Measurements from ENCODE around the gene TAS2R30.
"Not testable (repeated sequence)": the region's sequence is repeated elsewhere in the genome, so short reads cannot be mapped to it uniquely, and the experiment has no call there.

TAS2R30 gene

GRCh38 chr12:11133816-11134215, 628 bp downstream of the TAS2R30 start:
- no peak for TF ChIP-seq CTCF (IDR thresholded peaks at IDR 0.05; ENCODE audit: insufficient read depth, low read depth, low read length, missing control alignments)
- H3K4me3 ChIP-seq (ENCODE audit: low read depth, low read length) = no peak overlapping the region
- DNase-seq (ENCODE audit: low read depth) = no peak

DNA sequence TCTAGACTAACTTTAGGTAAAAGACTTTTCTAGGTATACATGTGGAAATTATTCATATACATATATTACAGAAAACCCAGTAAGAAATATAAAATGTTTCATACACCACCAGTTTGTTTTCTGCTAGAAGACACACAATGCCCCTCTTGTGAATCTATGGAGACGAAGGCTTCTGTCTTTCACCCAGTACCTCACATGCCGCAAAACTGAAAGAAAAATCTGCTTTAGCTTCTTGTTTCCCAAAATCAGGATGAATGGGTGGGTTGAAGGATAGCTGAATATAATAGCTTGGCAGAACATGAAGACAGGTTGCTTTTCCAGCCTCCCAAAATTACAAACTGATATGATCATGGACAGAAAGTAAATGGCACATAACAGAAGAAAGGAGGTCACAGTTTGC, 1.3 kb downstream of the TAS2R30 start:
- no peak for DNase-seq (ENCODE audit: low read depth)
- TF ChIP-seq CTCF (IDR thresholded peaks at IDR 0.05; ENCODE audit: insufficient read depth, low read depth, low read length, missing control alignments) = no peak
- H3K4me3 ChIP-seq (ENCODE audit: low read depth, low read length) = no peak overlapping the region

- no peak overlapping the region for H3K4me3 ChIP-seq (ENCODE audit: low read depth, low read length)
- TF ChIP-seq CTCF (IDR thresholded peaks at IDR 0.05; ENCODE audit: insufficient read depth, low read depth, low read length, missing control alignments) = no peak
- DNase-seq (ENCODE audit: low read depth) = no peak
Observed at GRCh38 chr12:11130999-11131398, 3.4 kb downstream of the TAS2R30 start.

- no peak for TF ChIP-seq CTCF (IDR thresholded peaks at IDR 0.05; ENCODE audit: insufficient read depth, low read depth, low read length, missing control alignments)
- no peak overlapping the region for H3K4me3 ChIP-seq (ENCODE audit: low read depth, low read length)
- DNase-seq (ENCODE audit: low read depth) = no peak
Observed at GRCh38 chr12:11130382-11130781, 4.1 kb downstream of the TAS2R30 start.

- not testable (repeated sequence) for H3K4me3 ChIP-seq (ENCODE audit: low read depth, low read length); DNase-seq (ENCODE audit: low read depth)
Observed at GRCh38 chr12:11114130-11114529, 20.3 kb downstream of the TAS2R30 start.

DNA sequence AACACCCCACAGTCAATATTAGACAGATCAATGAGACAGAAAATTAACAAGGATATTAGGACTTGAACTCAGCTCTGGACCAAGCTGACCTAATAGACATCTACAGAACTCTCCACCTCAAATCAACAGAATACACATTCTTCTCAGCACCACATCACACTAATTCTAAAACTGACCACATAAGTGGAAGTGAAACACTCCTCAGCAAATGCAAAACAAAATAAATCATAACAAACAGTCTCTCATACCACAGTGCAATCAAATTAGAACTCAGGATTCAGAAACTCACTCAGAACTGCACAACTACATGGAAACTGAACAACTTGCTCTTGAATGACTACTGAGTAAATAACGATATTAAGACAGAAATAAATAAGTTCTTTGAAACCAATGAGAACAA, 23.2 kb downstream of the TAS2R30 start:
- not testable (repeated sequence) for H3K4me3 ChIP-seq (ENCODE audit: low read depth, low read length)
- peak; percentile 30 for DNase-seq (ENCODE audit: low read depth)

DNA sequence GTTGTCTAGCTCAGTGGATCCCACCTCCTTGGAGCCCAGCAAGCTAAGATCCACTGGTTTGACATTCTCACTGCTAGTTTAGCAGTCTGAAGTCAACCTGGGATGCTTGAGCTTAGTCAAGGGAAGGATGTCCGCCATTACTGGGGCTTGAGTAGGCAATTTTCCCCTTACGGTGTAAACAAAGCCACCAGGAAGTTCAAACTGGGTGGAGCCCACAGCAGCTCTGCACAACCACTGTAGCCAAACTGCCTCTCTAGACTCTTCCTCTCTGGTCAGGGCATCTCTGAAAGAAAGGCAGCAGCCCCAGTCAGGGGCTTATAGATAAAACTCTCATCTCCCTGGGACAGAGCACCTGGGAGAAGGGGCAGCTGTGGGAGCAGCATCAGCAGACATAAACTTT, 25.6 kb downstream of the TAS2R30 start:
- TF ChIP-seq CTCF (IDR thresholded peaks at IDR 0.05; ENCODE audit: insufficient read depth, low read depth, low read length, missing control alignments) = no peak
- DNase-seq (ENCODE audit: low read depth) = no peak
- no peak overlapping the region for H3K4me3 ChIP-seq (ENCODE audit: low read depth, low read length)

DNA sequence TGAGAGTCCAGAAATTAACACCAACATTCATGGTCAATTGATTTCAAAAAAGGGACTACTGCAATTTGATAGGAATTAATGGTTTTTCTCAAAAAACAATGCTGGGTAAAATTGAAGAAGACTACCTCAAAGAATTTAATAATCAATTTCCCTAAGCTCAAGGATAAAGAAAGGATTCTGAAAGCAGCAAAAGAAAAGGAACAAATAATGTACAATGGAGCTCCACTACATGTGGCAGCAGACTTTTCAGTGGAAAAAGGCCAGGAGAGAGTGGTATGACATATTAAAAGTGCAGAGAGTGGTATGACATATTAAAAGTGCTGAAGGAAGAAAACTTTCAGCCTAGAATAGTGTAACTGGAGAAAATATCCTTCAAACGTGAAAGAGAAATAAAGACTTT, 26.7 kb downstream of the TAS2R30 start:
- no peak for TF ChIP-seq CTCF (IDR thresholded peaks at IDR 0.05; ENCODE audit: insufficient read depth, low read depth, low read length, missing control alignments)
- DNase-seq (ENCODE audit: low read depth) = no peak
- H3K4me3 ChIP-seq (ENCODE audit: low read depth, low read length) = no peak overlapping the region
